DND-41 (cell line): ENCODE measurements around the gene TOX2.

ENCODE experiments used
- CTCF ChIP-seq: IDR thresholded peaks from 2 replicates; pipeline ENCODE4 v1.5.1; 2012; ENCODE audit warnings: borderline replicate concordance, low read length, moderate library complexity, mild to moderate bottlenecking; ENCODE audit not compliant: poor library complexity, severe bottlenecking; ENCODE audit errors: extremely low read depth
- EZH2 ChIP-seq: IDR thresholded peaks from 3 replicates; pipeline ENCODE4 v1.6.1; 2012; ENCODE audit warnings: borderline replicate concordance, low read depth, mild to moderate bottlenecking, moderate library complexity, low read length, inconsistent platforms; ENCODE audit not compliant: severe bottlenecking

GRCh38 chr20:44111712-44112335, 197.2 kb downstream of the TOX2 start:
- TF ChIP-seq CTCF (no peak), EZH2 (no peak)
